Prostate gland (tissue), 2 donors: ENCODE measurements around the gene RIPK4. TPM values are rescaled to one million over a fixed set of nuclear protein-coding genes. Genes with fewer than 3 reads are reported as not detected.

ENCODE experiments used
- DNase-seq: peaks from one replicate; pipeline ENCODE4 v3.0.0-alpha.2; 2019; ENCODE audit warnings: low spot score
- H3K27ac ChIP-seq, 2 donors: fragments of 200-600 bp; sonication (generic); 2 replicates each; pipeline ENCODE4 v1.5.1; 2017 to 2019
- H3K27me3 ChIP-seq: fragments of 200-600 bp; sonication (generic); replicated peaks from 2 replicates; pipeline ENCODE4 v1.5.1; 2019; ENCODE audit not compliant: insufficient read depth
- H3K36me3 ChIP-seq, 2 donors: fragments of 200-600 bp; sonication (generic); 1 replicate in 1 of 2; 2 replicates in 1 of 2; pipeline versions ENCODE4 v1.5.1 to v1.8.1; 2017 to 2019
- H3K4me1 ChIP-seq: fragments of 200-600 bp; sonication (generic); replicated peaks from 2 replicates; pipeline ENCODE4 v1.5.1; 2019
- H3K4me3 ChIP-seq, 2 donors: fragments of 200-600 bp; sonication (generic); 2 replicates each; pipeline ENCODE4 v1.5.1; 2017 to 2019
- H3K9me3 ChIP-seq: fragments of 200-600 bp; sonication (generic); 2 replicates; pipeline ENCODE4 v1.5.1; 2017
- CTCF ChIP-seq, 4 experiments: fragments of 200-600 bp in 2 of 4; fragments of 450-650 bp in 2 of 4; sonication (generic) in 2 of 4; IDR thresholded peaks; 1 replicate in 3 of 4; 2 replicates in 1 of 4; pipeline ENCODE4 v1.5.1; 2016 to 2019; ENCODE audit warnings: antibody characterized with exemption in 4 of 4, mild to moderate bottlenecking in 2 of 4, moderate library complexity in 2 of 4
- POLR2A ChIP-seq: fragments of 450-650 bp; IDR thresholded peaks from one replicate; pipeline ENCODE4 v1.6.1; 2016; ENCODE audit warnings: antibody characterized with exemption, mild to moderate bottlenecking
- POLR2AphosphoS5 ChIP-seq: sonication (generic); formaldehyde crosslinking; IDR thresholded peaks from one replicate; pipeline ENCODE4 v1.6.1; 2017; ENCODE audit warnings: antibody characterized with exemption
- WGBS: methylation state at CpG from one replicate; pipeline ENCODE4 v1.1.5; 2018; 5-methylcytosine and 5-hydroxymethylcytosine counted together
- intact Hi-C: fragments of 100-400 bp; cut with DNase I; formaldehyde crosslinking; loops from one replicate; pipeline ENCODE4 v1.14.2; 2022
- total RNA-seq, 2 donors: library from RNA; depleted of rRNA; stranded (reverse); fragments of >200 nt; gene quantifications; one replicate each; pipeline ENCODE4 v1.1.0, GENCODE V29; 2016

The RIPK4 gene
- total RNA-seq, 2 donors from 2014 or later = 26.9 to 52.6 TPM

DNA sequence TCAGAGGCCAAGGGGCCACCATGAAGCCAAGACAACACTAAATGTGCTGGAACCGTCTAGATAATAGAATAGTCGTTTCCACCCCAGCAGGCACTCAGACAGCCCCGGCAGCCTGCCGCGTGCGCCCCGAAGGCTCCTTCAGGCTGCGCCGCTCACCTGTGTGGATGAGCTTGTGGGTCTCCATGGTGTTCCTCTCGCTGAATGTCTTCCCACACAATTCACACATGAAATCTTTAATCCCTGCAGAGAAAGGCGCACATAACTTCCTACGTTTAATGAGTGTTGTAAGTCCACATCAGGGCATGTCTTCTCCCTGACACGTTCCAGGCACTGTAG, 43.7 kb upstream of the RIPK4 start:
- no peak for DNase-seq
- no peak for TF ChIP-seq CTCF (IDR thresholded peaks at IDR 0.05)
- no peak for TF ChIP-seq POLR2AphosphoS5
- no peak for TF ChIP-seq POLR2A
- Histone ChIP-seq H3K4me1 (no peaks in the 10 kb centered on the region), H3K27me3 (no peaks in the 10 kb centered on the region), H3K27ac (no peak overlapping the region), H3K4me3 (no peak overlapping the region), H3K36me3 (peaks cover 0 to 3% of the 10 kb centered on the region in 2 donors), H3K9me3 (no peaks in the 10 kb centered on the region)
- 92% methylated on average over 13 of the region's 13 CpGs for WGBS
- intact Hi-C loops = no loop called here

DNA sequence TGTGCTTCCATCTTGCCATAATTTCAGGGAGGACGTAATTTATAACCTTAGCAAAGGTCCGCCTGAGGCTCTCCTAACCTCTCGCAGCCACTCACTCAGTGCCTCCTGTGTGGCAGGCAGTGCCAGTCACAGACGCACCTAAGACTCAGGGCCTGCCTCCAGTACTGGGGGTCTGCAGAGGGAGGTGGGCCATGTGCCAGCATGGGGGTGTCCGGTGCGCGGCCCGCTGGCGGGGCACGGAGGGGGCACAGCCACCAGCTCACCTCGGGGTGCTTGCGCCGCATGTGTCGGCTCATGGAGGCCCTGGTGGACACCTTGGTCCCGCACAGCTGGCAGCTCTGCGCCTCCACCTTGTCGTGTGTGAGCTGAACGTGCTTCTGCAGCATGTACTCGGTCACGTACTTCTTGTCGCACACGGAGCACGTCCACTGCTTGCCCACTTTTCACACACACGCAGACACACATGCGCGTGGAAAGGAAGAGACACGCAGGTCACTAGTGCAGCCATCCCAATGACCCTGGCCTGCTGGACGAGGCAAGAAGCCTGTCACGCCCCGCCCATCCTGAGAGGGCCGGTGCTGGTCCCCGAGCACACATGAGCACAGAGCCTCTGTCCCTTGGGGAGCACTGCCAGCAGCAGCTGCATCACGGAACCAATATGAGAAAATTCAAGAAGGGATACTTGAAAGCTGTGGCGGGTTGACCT, 43.2 kb upstream of the RIPK4 start:
- TF ChIP-seq CTCF (IDR thresholded peaks at IDR 0.05) (no peak), POLR2A (no peak), POLR2AphosphoS5 (no peak)
- Histone ChIP-seq H3K4me1 (no peaks in the 10 kb centered on the region), H3K27me3 (no peaks in the 10 kb centered on the region), H3K27ac (no peak overlapping the region), H3K36me3 (no peaks in the 10 kb centered on the region), H3K9me3 (no peaks in the 10 kb centered on the region), H3K4me3 (no peak overlapping the region)
- DNase-seq = no peak
- intact Hi-C loops = no loop called here
- 93% methylated on average over 25 of the region's 34 CpGs for WGBS

GRCh38 chr21:41808846-41809245, 42.0 kb upstream of the RIPK4 start:
- no peak overlapping the region for H3K4me3 ChIP-seq
- no peak for DNase-seq
- H3K4me1 ChIP-seq = no peaks in the 10 kb centered on the region
- no peaks in the 10 kb centered on the region for H3K36me3 ChIP-seq
- no peak overlapping the region for H3K27ac ChIP-seq
- no peaks in the 10 kb centered on the region for H3K9me3 ChIP-seq
- intact Hi-C loops = no loop called here
- H3K27me3 ChIP-seq = no peaks in the 10 kb centered on the region
- 94% methylated on average over 22 of the region's 22 CpGs for WGBS
- TF ChIP-seq POLR2AphosphoS5 (no peak), CTCF (IDR thresholded peaks at IDR 0.05) (no peak), POLR2A (no peak)

- Histone ChIP-seq H3K27me3 (no peaks in the 10 kb centered on the region), H3K4me1 (no peaks in the 10 kb centered on the region), H3K4me3 (no peak overlapping the region), H3K9me3 (no peaks in the 10 kb centered on the region), H3K27ac (no peak overlapping the region), H3K36me3 (no peaks in the 10 kb centered on the region)
- intact Hi-C loops = no loop called here
- DNase-seq = no peak
- 96% methylated on average over 18 of the region's 18 CpGs for WGBS
- TF ChIP-seq POLR2AphosphoS5 = no peak
- no peak for TF ChIP-seq CTCF (IDR thresholded peaks at IDR 0.05)
- TF ChIP-seq POLR2A = no peak
Measured at GRCh38 chr21:41808094-41808493, 41.2 kb upstream of the RIPK4 start.

GRCh38 chr21:41806773-41807172, 39.9 kb upstream of the RIPK4 start:
- Histone ChIP-seq H3K27me3 (no peaks in the 10 kb centered on the region), H3K36me3 (no peaks in the 10 kb centered on the region), H3K27ac (no peak overlapping the region), H3K4me1 (no peaks in the 10 kb centered on the region), H3K9me3 (no peaks in the 10 kb centered on the region), H3K4me3 (no peak overlapping the region)
- no peak for DNase-seq
- WGBS = over 99% methylated on average over 4 of the region's 4 CpGs
- intact Hi-C loops = no loop called here
- TF ChIP-seq POLR2A (no peak), CTCF (IDR thresholded peaks at IDR 0.05) (no peak), POLR2AphosphoS5 (no peak)
